WERI-Rb-1 (cell line): Measurements from ENCODE around the gene SLCO2B1.

Experiments
- DNase-seq: peaks from one replicate; pipeline ENCODE4 v3.0.0-alpha.2; 2020
- H3K27ac ChIP-seq: fragments of 250-450 bp; sonication (Bioruptor Pico); 2 replicates; pipeline ENCODE4 v1.5.1; 2020; ENCODE audit warnings: mild to moderate bottlenecking, moderate library complexity
- H3K27me3 ChIP-seq: fragments of 250-450 bp; sonication (Bioruptor Pico); 2 replicates; pipeline ENCODE4 v1.5.1; 2021; ENCODE audit warnings: mild to moderate bottlenecking, low read depth, moderate library complexity; ENCODE audit not compliant: insufficient read depth, severe bottlenecking
- H3K36me3 ChIP-seq: fragments of 250-450 bp; sonication (Bioruptor Pico); 2 replicates; pipeline ENCODE4 v1.5.1; 2020; ENCODE audit warnings: mild to moderate bottlenecking, moderate library complexity
- H3K4me3 ChIP-seq: 2 replicates; pipeline ENCODE4 v1.5.1; 2011; ENCODE audit warnings: low read depth, mild to moderate bottlenecking, control low read depth, low read length
- H3K9me3 ChIP-seq: fragments of 250-450 bp; sonication (Bioruptor Pico); 2 replicates; pipeline ENCODE4 v1.5.1; 2021; ENCODE audit warnings: mild to moderate bottlenecking, moderate library complexity; ENCODE audit not compliant: severe bottlenecking
- TF ChIP-seq, protein P1 (sequence below): IDR thresholded peaks from 2 replicates; pipeline ENCODE4 v1.5.1; 2011; ENCODE audit warnings: low read depth, mild to moderate bottlenecking, control low read depth, inconsistent platforms, low read length

Gene SLCO2B1

GRCh38 chr11:75208446-75208845, 57.5 kb downstream of the SLCO2B1 start:
- DNase-seq = no peak
- Histone ChIP-seq H3K9me3 (no peaks in the 10 kb centered on the region), H3K27ac (no peak overlapping the region), H3K36me3 (no peaks in the 10 kb centered on the region), H3K4me3 (no peak overlapping the region), H3K27me3 (no peaks in the 10 kb centered on the region)
- TF ChIP-seq, protein P1, sequence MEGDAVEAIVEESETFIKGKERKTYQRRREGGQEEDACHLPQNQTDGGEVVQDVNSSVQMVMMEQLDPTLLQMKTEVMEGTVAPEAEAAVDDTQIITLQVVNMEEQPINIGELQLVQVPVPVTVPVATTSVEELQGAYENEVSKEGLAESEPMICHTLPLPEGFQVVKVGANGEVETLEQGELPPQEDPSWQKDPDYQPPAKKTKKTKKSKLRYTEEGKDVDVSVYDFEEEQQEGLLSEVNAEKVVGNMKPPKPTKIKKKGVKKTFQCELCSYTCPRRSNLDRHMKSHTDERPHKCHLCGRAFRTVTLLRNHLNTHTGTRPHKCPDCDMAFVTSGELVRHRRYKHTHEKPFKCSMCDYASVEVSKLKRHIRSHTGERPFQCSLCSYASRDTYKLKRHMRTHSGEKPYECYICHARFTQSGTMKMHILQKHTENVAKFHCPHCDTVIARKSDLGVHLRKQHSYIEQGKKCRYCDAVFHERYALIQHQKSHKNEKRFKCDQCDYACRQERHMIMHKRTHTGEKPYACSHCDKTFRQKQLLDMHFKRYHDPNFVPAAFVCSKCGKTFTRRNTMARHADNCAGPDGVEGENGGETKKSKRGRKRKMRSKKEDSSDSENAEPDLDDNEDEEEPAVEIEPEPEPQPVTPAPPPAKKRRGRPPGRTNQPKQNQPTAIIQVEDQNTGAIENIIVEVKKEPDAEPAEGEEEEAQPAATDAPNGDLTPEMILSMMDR = no peak

GRCh38 chr11:75212411-75212810, 61.5 kb downstream of the SLCO2B1 start:
- TF ChIP-seq, protein P1 = no peak
- peak; percentile 40 for DNase-seq
- no peak overlapping the region for H3K27ac ChIP-seq
- no peak overlapping the region for H3K4me3 ChIP-seq
- H3K9me3 ChIP-seq = no peaks in the 10 kb centered on the region
- no peaks in the 10 kb centered on the region for H3K36me3 ChIP-seq
- H3K27me3 ChIP-seq = no peaks in the 10 kb centered on the region

GRCh38 chr11:75214411-75214821, 63.5 kb downstream of the SLCO2B1 start:
- Histone ChIP-seq H3K36me3 (no peaks in the 10 kb centered on the region), H3K27me3 (no peaks in the 10 kb centered on the region), H3K9me3 (no peaks in the 10 kb centered on the region), H3K27ac (no peak overlapping the region), H3K4me3 (0 out of 2 replicates have a peak overlapping the region, but pooled peaks have one; percentile 8)
- peak; percentile 78 for DNase-seq
- TF ChIP-seq, protein P1 = peak; percentile 41

GRCh38 chr11:75214843-75215242, 63.9 kb downstream of the SLCO2B1 start:
- Histone ChIP-seq H3K4me3 (no peak overlapping the region), H3K27ac (no peak overlapping the region), H3K36me3 (no peaks in the 10 kb centered on the region), H3K27me3 (no peaks in the 10 kb centered on the region), H3K9me3 (no peaks in the 10 kb centered on the region)
- no peak for DNase-seq
- TF ChIP-seq, protein P1 = no peak

- Histone ChIP-seq H3K27me3 (no peaks in the 10 kb centered on the region), H3K9me3 (no peaks in the 10 kb centered on the region), H3K36me3 (no peaks in the 10 kb centered on the region), H3K27ac (no peak overlapping the region), H3K4me3 (no peak overlapping the region)
- TF ChIP-seq, protein P1 = no peak
- DNase-seq = no peak
These were observed 69.0 kb downstream of the SLCO2B1 start for GRCh38 chr11:75219869-75220268.

DNA sequence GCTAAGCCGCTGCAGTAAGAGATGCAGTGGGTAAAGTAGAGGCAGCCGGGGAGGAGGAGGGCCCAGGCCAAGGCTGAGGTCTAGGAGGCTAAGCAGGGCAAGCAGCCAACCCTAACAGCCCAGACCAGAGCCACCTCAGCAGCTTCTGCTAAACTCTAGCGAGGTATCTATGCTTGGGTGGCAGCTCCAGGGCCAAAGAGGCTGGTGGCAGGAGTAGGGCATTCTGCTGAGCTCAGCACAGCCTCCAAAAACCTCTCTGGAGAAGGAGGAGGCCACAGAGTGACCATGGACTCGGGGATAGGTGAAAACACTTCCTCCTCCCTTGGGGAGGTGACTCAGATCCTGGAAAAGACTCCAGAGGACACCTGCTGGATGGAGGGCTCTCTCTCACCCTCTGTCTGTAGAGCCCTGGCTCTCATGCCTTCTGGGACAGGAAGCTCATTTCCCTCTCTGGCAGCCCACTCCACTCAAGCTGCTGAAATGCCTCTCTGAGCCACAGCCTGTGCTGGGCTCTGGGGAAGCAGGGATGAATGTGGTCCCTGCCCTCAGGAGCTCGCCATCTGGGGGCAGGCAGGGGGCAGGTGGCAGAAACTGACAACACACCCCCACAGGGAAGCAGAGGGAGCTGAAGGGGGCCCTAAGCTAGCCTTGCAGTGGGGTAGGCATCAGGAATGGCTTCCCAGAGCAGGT, 73.2 kb downstream of the SLCO2B1 start:
- Histone ChIP-seq H3K27me3 (no peaks in the 10 kb centered on the region), H3K36me3 (no peaks in the 10 kb centered on the region), H3K9me3 (no peaks in the 10 kb centered on the region), H3K27ac (no peak overlapping the region), H3K4me3 (no peak overlapping the region)
- TF ChIP-seq, protein P1 = peak; percentile 44
- peak; percentile 29 for DNase-seq
